Fibroblast of mammary gland (primary cell): ENCODE data around the gene MUC2.
A peak's percentile ranks its signal among the peaks of the same experiment; 100 is the strongest.

ENCODE experiments used
- DNase-seq: peaks from one replicate; pipeline ENCODE4 v3.0.0-alpha.2; 2010; ENCODE audit warnings: low read depth
- H3K4me3 ChIP-seq: 2 replicates; pipeline ENCODE4 v1.5.1; 2011; ENCODE audit warnings: low read depth, mild to moderate bottlenecking, low read length, moderate library complexity; ENCODE audit not compliant: control insufficient read depth
- TF ChIP-seq, protein P1 (sequence below): conservative IDR thresholded peaks from 2 replicates; pipeline ENCODE4 v1.5.1; 2011; ENCODE audit warnings: low read depth, low read length, inconsistent platforms; ENCODE audit not compliant: control insufficient read depth, insufficient read depth

The MUC2 gene

DNA sequence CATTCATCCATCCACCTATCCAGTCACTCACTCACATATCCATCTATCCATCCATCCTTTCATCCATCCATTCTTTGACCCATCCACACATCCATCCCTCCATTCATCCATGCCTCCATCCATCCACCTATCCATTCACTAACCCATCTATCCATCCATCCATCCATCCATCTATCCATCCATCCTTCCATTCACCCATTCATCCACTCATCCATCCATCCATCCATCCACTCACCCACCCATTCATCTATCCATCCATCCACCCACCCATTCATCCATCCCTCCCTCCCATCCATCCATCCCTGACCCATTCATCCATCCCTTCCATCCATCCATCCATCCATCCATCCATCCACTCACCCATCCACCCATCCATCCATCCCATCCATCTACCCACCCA is 4.9 kb upstream of the MUC2 start:
- no peak for DNase-seq
- no peak overlapping the region for H3K4me3 ChIP-seq
- TF ChIP-seq, protein P1, sequence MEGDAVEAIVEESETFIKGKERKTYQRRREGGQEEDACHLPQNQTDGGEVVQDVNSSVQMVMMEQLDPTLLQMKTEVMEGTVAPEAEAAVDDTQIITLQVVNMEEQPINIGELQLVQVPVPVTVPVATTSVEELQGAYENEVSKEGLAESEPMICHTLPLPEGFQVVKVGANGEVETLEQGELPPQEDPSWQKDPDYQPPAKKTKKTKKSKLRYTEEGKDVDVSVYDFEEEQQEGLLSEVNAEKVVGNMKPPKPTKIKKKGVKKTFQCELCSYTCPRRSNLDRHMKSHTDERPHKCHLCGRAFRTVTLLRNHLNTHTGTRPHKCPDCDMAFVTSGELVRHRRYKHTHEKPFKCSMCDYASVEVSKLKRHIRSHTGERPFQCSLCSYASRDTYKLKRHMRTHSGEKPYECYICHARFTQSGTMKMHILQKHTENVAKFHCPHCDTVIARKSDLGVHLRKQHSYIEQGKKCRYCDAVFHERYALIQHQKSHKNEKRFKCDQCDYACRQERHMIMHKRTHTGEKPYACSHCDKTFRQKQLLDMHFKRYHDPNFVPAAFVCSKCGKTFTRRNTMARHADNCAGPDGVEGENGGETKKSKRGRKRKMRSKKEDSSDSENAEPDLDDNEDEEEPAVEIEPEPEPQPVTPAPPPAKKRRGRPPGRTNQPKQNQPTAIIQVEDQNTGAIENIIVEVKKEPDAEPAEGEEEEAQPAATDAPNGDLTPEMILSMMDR = no peak

DNA sequence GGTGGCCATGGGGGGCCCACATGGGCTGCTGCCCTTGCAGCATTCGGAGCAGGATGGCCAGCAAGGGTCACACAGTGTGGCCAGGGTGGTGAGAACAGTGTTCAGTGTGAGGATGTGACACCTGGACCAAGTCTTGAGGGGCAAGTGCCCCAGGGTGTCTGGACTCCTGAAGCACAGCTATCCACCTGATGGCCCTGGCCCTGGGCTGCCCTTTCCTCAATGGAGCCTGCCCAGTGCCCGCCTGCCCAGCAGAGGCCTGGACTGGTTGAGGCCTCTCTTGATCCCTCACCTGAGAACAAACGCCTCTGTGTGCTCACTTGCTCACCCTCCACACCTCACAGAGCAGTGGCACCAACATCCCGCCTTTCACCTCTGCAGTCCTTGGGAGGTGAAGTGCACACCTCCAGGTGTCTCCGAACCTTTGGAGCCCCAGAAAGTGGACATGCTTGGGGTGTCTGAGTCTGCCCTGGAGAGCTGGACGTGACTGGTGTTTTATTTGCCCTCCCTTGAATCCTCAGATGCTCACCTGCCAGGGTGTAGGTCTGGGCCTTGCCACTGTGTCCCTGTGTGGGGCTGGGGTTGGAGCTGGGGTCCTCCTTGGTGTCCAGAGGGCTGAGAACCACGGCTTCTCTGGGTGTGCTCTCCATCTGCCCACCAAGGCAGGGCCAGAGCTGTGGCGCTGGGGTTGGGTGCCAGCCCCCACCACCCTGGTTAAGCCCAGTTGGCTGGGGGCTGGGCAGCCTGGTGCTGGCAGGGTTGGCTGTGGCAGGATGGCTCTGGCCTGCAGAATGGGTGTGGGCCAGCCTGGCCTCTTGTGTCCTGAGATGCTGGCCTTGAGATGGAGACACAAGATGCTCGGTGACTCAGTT is 3.8 kb upstream of the MUC2 start:
- H3K4me3 ChIP-seq = no peak overlapping the region
- DNase-seq = no peak
- TF ChIP-seq, protein P1 = no peak

DNA sequence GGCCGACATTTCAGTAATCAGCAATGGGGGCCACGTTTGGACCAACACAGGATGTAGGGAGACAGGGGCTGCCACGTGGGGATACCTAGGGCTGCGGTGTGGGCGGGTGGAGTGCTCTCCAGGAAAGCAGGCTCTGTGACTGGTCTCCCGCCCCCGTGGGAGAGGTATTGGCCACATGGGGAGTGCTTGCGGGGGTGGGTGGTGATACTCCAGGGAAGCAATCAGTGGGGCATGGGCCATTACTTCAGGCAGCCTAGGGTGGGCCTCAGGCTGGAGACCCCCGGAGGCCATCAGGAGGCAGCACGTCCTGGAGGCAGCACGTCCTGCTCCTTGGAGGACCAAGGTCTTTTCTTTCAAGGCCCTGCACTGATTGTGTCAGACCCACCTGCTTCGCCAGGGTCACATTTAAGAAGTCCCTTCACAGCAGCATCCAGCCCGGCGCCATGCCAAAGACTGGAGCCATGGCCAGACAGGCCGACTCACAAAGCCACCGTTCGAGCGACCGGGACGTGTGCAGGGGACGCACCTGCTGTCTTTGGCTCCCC is 3.0 kb upstream of the MUC2 start:
- TF ChIP-seq, protein P1 = no peak
- H3K4me3 ChIP-seq = no peak overlapping the region
- DNase-seq = no peak

DNA sequence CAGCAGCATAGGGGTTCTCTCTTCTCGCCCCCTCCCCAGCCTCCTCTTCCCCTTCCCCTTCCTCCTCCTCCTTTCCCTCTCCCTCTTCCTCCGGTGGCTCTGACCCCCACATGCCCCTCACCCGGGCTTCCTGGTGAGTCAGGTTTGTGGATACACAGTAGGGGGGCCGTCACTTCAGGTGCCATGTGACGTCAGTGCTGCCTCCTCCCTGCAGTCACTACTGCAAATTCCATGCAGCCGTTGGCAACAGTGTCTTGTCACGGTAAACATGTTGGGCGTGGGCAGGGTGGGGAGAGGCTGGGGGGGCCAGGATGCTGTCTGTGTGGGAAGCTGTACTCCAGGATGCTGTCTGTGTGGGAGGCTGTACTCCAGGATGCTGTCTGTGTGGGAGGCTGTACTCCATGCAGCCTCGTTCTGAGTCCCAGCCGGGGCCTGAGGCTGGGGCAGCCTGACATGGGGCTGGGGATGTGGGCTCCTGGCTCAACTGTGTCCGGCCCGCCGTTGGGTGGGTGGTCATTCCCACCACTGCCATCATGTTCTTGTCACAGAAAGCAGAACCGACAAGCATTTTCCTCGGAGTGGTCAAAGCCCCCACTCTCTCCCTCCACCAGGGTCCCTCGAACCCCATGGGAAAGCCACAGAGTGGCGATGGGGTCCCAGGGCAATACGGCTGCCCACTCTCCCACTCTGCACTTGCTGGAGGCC is 2.4 kb upstream of the MUC2 start:
- no peak overlapping the region for H3K4me3 ChIP-seq
- TF ChIP-seq, protein P1 = no peak
- peak; percentile 34 for DNase-seq

DNA sequence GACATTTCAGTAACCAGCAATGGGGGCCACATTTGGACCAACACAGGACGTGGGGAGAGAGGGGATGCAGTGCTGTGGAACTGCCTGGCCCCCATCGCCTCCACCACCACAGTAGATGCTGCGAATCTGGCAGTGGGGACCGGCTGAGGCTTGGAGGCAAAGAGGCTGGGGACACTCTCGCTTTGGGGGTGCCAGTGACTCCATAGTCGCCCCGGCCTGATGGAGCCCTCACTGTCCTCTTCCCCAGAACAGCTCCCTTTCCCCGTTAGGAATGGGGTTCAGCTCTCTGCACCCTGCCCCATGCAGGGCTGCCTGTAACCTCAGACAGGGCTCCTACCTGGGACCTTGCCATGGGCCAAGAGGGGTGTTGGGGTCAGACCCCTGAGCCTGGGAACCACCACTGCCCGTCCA is 1.8 kb upstream of the MUC2 start:
- DNase-seq = no peak
- H3K4me3 ChIP-seq = no peak overlapping the region
- TF ChIP-seq, protein P1 = no peak

DNA sequence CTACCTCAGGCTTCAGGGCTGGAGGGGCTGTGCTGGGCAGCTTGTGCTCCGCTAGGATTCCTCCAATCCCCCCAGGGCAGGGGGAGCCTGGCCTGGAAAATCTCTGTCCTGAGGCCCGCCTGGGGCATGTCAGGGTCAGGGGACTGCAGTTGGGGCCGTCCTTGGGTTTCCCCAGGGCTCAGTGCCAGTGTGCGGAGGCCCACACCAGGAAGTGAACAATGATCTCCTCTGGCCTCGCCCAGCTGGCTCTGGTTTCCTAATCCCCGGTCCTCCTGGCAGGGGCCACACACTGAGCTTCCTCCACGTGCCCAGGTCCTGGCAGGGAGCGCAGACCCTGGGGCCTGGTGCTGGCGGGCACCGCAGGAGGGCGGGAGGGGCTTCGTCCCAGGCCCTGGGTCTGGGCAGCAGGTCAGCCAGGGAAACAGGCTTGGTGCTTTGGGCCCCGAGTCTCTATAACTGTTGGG is 1.4 kb upstream of the MUC2 start:
- DNase-seq = peak; percentile 32
- H3K4me3 ChIP-seq = no peak overlapping the region
- TF ChIP-seq, protein P1 = no peak
